T-helper 17 cell (primary cell): ENCODE measurements around the gene PHLDA1. TPM values are rescaled to one million over a fixed set of nuclear protein-coding genes. Genes with fewer than 3 reads are reported as not detected.
"Not testable (repeated sequence)": the region's sequence is repeated elsewhere in the genome, so short reads cannot be mapped to it uniquely, and the experiment has no call there.

ENCODE experiments used
- ATAC-seq: fragments of 150-1000 bp; cut with Tn5 transposase; 2 replicates; pipeline ENCODE4 v1.10.0; 2021; ENCODE audit warnings: mild to moderate bottlenecking, moderate library complexity
- DNase-seq, 3 donors: peaks; one replicate each; pipeline versions ENCODE4 v3.0.0 to v3.0.0-alpha.2; 2020 to 2021
- H3K9me3 ChIP-seq: one replicate; pipeline ENCODE4 v1.7.0; 2013; ENCODE audit warnings: low read length, mild to moderate bottlenecking; ENCODE audit not compliant: control insufficient read depth, poor library complexity, severe bottlenecking
- H3K27ac Mint-ChIP-seq: one replicate; pipeline ENCODE4 v1.8.0; 2022; ENCODE audit warnings: mild to moderate bottlenecking, moderate library complexity, mixed read lengths
- H3K27me3 Mint-ChIP-seq: one replicate; pipeline ENCODE4 v1.8.0; 2022; ENCODE audit warnings: mixed read lengths
- H3K36me3 Mint-ChIP-seq: one replicate; pipeline ENCODE4 v1.8.0; 2022; ENCODE audit warnings: low read depth, mixed read lengths
- H3K4me1 Mint-ChIP-seq: one replicate; pipeline ENCODE4 v1.8.0; 2022; ENCODE audit warnings: mild to moderate bottlenecking, mixed read lengths
- H3K4me3 Mint-ChIP-seq: one replicate; pipeline ENCODE4 v1.8.0; 2022; ENCODE audit warnings: mild to moderate bottlenecking, moderate library complexity, mixed read lengths
- total RNA-seq, 4 donors: library from RNA in 2 of 4; stranded (reverse) in 2 of 4; gene quantifications; one replicate each; pipeline ENCODE4 v1.2.3 and lab custom pipeline; 2022 to 2026

The PHLDA1 gene
- total RNA-seq, 2 donors from 2014 or later, result 22.2 to 23.6 TPM

DNA sequence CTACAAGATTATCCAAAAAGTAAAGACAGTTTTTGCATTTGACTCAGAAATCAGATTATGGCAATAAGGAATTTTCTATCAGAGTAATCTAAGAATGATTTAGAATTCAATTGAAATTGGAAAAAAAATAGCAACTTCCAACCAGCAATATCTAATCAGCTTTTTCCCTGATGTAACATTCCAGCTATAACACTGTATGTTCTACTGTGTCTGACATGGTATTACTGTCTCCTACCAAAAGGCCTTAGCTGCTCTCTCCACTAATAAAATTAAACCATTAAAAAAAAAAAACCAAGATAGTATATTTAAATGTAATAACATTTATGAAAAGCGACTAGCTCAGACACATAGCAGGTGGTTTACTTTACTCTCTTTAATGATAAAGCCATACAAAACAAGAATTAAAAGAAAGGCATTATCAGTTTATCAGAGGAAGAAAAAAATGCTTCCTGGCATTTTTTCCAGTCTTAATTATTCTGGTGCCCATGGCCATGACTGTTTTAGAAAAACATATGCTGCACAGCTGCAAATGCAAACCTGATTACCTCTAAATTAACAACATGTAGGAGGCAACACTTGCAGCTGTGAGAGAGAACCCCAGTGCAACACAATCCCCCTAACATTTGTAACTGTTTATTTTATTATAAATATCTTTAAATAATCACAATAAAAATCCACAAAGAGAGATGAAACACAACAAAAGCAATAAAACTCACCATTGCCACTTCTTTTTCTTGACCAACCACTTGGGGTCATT lies 28.8 kb downstream of the PHLDA1 start:
- ATAC-seq (no peak), DNase-seq (no peak)
- Mint-ChIP-seq H3K36me3 (no peaks in the 10 kb centered on the region), H3K4me1 (peaks cover 3% of the 10 kb centered on the region), H3K27me3 (no peaks in the 10 kb centered on the region), H3K27ac (no peak overlapping the region), H3K4me3 (no peak overlapping the region)
- no peaks in the 10 kb centered on the region for H3K9me3 ChIP-seq

DNA sequence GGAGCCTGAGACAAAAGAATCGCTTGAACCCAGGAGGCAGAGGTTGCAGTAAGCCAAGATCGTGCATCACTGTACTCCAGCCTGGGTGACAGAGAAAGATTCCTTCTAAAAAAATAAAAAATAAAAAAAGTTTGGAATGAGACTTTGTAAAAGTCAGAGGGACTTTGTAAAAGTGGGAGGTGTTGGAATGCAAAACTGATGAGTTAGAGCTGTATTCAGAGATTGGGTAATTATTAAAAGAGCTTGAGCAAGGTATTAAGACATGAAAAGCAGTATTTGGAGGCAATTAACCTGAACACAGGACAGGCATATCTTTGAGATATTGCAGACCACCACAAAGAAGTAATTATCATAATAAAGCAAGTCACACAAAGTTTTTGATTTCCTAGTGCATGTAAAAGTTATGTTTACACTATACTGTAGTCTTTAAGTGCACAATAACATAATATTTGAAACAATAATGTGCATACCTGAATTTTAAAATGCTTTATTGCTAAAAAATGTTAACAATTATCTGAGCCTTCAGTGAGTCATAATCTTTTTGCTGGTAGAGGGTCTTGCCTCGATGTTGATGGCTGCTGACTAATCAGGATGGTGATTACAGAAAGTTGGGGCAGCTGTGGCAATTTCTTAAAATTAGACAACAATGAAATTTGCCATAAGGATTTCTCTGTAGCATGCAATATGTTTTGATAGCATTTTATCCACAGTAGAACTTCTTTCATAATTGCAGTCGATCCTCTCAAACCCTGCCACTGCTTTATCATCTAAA lies 33.1 kb downstream of the PHLDA1 start:
- H3K4me1 Mint-ChIP-seq, result peaks cover 8% of the 10 kb centered on the region
- ATAC-seq (no peak), DNase-seq (no peak)
- no peaks in the 10 kb centered on the region for H3K27me3 Mint-ChIP-seq
- H3K4me3 Mint-ChIP-seq, result no peak overlapping the region
- H3K36me3 Mint-ChIP-seq, result no peaks in the 10 kb centered on the region
- H3K27ac Mint-ChIP-seq, result no peak overlapping the region
- no peaks in the 10 kb centered on the region for H3K9me3 ChIP-seq

DNA sequence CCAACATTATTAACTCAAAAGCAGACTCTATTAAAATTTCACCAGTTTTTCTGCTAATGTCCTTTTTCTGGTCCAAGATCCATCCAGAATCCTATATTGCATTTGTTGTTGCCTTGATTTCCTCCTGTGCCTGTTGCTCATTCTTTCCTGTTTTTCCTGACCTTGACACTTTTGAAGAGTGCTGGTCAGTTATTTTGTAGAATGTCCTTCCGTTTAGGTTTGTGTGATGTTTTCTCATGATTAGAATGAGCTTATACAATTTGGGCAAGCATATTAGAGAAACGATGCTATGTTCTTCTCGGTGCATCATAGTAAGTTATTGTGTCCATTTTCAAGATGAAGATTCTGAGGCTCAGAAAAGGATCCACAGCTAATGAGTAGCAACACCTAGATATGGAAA lies 33.9 kb downstream of the PHLDA1 start:
- H3K36me3 Mint-ChIP-seq, result no peaks in the 10 kb centered on the region
- ATAC-seq, result no peak

DNA sequence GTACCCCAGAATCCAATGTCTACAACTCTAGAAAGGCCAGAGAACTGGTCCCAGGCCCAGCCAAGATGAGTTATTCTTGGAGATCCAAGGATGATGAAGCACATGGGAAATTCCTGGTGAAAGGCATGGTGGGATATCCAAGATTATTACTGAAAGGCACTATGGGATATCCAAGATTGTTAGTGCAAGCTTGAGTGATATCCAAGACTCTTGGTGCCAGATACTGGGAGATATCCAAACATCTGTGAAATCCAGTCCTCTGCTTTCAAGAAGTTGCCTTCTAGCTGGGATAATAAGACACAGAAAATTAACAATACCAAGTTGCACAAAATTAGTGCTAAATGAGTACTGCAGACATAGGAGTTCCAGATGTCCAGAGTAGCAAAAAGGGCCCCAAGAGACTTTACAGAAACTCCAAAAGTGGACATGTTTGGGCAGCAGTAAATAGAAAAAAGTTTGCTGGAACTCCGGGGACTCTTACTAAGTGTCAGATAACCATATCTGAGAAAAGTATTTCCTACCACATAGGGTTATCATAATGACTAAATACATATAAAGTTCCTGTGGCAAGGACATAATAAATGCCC lies 34.6 kb downstream of the PHLDA1 start:
- ATAC-seq (no peak), DNase-seq (no peak)
- no peaks in the 10 kb centered on the region for H3K9me3 ChIP-seq
- Mint-ChIP-seq H3K27ac (no peak overlapping the region), H3K4me3 (no peak overlapping the region), H3K27me3 (peaks cover 3% of the 10 kb centered on the region), H3K4me1 (peaks cover 8% of the 10 kb centered on the region), H3K36me3 (no peaks in the 10 kb centered on the region)

More for the DNA sequence above, 33.9 kb downstream of the PHLDA1 start:
- Mint-ChIP-seq H3K27me3 (no peaks in the 10 kb centered on the region), H3K4me3 (no peak overlapping the region), H3K27ac (no peak overlapping the region), H3K4me1 (peaks cover 8% of the 10 kb centered on the region)
- no peak for DNase-seq
- H3K9me3 ChIP-seq, result no peaks in the 10 kb centered on the region

- H3K4me1 Mint-ChIP-seq, result peaks cover 8% of the 10 kb centered on the region
- H3K27ac Mint-ChIP-seq, result no peak overlapping the region
- H3K36me3 Mint-ChIP-seq, result no peaks in the 10 kb centered on the region
- DNase-seq (no peak), ATAC-seq (no peak)
- H3K9me3 ChIP-seq, result no peaks in the 10 kb centered on the region
- H3K27me3 Mint-ChIP-seq, result peaks cover 5% of the 10 kb centered on the region
- H3K4me3 Mint-ChIP-seq, result no peak overlapping the region
Observed at GRCh38 chr12:75995691-75996090, 35.9 kb downstream of the PHLDA1 start.

DNA sequence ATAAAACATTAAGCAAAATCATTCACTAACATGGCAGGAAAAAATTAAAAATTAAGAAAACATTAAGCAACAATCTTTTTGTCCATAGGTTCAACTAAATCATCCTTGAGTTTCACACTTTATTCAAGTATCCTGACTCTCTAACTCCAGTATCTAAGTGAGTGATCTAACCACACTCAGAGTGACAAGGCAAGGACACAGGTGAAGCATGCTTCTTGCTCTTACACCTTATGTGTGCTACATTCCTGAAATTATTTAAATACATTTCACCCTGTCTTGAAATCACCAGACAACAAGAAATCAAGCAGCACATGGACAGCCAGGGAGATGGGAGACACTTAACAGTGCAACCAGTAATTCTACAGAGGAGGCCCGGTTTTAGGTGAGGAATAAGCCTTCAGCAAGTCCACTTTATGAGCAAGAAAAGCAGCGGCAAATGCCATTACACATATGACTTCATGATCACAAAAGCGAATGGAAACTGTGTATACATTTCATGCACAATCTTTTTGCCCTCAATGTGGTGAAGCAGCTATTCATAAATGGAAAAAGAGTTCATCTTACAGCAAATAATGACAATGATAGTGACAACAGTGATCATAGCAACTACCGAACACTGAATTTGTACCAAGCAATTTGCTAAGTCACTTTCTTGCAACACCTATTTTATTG lies 37.4 kb downstream of the PHLDA1 start:
- H3K4me3 Mint-ChIP-seq, result no peak overlapping the region

GRCh38 chr12:75991753-75992152 lies 39.8 kb downstream of the PHLDA1 start:
- H3K4me3 Mint-ChIP-seq, result no peak overlapping the region
- ATAC-seq, result no peak
- no peaks in the 10 kb centered on the region for H3K36me3 Mint-ChIP-seq
- peaks cover 9% of the 10 kb centered on the region for H3K27me3 Mint-ChIP-seq
- H3K4me1 Mint-ChIP-seq, result peaks cover 5% of the 10 kb centered on the region
- H3K27ac Mint-ChIP-seq, result no peak overlapping the region
- no peaks in the 10 kb centered on the region for H3K9me3 ChIP-seq
- DNase-seq, result no peak

More for the DNA sequence above, 37.4 kb downstream of the PHLDA1 start:
- Mint-ChIP-seq H3K27ac (peak overlapping the region; percentile 65), H3K36me3 (no peaks in the 10 kb centered on the region), H3K4me1 (peaks cover 5% of the 10 kb centered on the region), H3K27me3 (peaks cover 9% of the 10 kb centered on the region)
- DNase-seq (no peak), ATAC-seq (no peak)
- no peaks in the 10 kb centered on the region for H3K9me3 ChIP-seq

- no peak for DNase-seq
- Mint-ChIP-seq H3K36me3 (no peaks in the 10 kb centered on the region), H3K4me3 (no peak overlapping the region), H3K27ac (no peak overlapping the region), H3K4me1 (peaks cover 12% of the 10 kb centered on the region), H3K27me3 (peaks cover 9% of the 10 kb centered on the region)
- ATAC-seq, result no peak
- H3K9me3 ChIP-seq, result no peaks in the 10 kb centered on the region
Observed at GRCh38 chr12:75990189-75990912, 41.2 kb downstream of the PHLDA1 start.

DNA sequence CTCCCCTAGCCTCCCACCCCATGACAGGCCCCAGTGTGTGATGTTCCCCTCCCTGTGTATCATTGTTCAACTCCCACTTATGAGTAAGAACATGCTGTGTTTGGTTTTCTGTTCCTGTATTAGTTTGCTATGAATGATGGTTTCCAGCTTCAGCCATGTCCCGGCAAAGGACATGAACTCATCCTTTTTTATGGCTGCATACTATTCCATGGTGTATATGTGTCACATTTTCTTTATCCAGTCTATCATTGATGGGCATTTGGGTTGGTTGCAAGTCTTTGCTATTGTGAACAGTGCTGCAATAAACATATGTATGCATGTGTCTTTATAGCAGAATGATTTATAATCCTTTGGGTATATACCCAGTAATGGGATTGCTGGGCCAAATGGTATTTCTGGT lies 43.9 kb downstream of the PHLDA1 start:
- not testable (repeated sequence) for ATAC-seq, H3K36me3 Mint-ChIP-seq, DNase-seq, H3K27ac Mint-ChIP-seq, H3K4me3 Mint-ChIP-seq, H3K9me3 ChIP-seq, H3K27me3 Mint-ChIP-seq
- H3K4me1 Mint-ChIP-seq, result peaks cover 28% of the 10 kb centered on the region

DNA sequence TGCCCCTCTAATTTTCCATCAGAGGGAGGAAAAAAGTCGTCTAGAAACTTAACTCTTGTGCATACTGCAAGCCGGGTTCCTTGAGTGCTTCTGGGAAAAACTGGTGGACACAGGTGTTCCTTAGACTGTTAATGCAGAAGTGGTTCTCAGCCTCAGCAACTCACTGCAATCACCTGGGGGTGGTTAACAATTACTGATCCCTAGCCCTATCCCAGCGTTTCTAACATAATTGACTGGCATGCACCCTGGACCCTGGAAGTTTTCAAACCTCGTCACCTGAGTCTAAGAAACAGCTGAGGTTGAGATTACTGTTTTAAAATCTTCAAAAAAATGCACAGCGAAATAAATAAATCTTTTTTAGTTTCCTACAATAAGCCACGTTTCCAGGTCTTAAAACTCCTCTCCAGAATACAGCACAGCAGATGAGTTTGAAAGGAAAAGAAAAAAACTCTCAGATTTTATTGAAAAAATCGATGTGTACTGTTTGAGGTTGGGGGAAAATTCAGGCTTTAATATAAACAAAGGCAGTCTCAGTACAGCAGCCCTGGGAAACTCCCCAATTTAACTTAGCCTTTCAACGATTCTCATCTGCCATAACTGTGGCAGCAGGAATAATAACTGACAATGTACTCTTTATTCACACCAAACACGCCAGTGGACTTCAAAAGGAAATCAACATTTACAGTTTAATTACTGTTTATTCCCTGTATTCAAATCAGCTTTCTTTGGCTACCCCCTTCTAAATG lies 45.4 kb downstream of the PHLDA1 start:
- no peak overlapping the region for H3K4me3 Mint-ChIP-seq
- DNase-seq, result no peak
- peaks cover 31% of the 10 kb centered on the region for H3K4me1 Mint-ChIP-seq
- no peaks in the 10 kb centered on the region for H3K9me3 ChIP-seq
- ATAC-seq, result peak; percentile 71
- H3K27me3 Mint-ChIP-seq, result peaks cover 5% of the 10 kb centered on the region
- H3K27ac Mint-ChIP-seq, result peak overlapping the region; percentile 73
- no peaks in the 10 kb centered on the region for H3K36me3 Mint-ChIP-seq

GRCh38 chr12:75985566-75985965 lies 46.0 kb downstream of the PHLDA1 start:
- no peak for DNase-seq
- H3K9me3 ChIP-seq, result no peaks in the 10 kb centered on the region
- Mint-ChIP-seq H3K27ac (peak overlapping the region; percentile 73), H3K4me3 (no peak overlapping the region), H3K27me3 (peaks cover 5% of the 10 kb centered on the region), H3K36me3 (no peaks in the 10 kb centered on the region), H3K4me1 (peaks cover 34% of the 10 kb centered on the region)
- ATAC-seq, result no peak

DNA sequence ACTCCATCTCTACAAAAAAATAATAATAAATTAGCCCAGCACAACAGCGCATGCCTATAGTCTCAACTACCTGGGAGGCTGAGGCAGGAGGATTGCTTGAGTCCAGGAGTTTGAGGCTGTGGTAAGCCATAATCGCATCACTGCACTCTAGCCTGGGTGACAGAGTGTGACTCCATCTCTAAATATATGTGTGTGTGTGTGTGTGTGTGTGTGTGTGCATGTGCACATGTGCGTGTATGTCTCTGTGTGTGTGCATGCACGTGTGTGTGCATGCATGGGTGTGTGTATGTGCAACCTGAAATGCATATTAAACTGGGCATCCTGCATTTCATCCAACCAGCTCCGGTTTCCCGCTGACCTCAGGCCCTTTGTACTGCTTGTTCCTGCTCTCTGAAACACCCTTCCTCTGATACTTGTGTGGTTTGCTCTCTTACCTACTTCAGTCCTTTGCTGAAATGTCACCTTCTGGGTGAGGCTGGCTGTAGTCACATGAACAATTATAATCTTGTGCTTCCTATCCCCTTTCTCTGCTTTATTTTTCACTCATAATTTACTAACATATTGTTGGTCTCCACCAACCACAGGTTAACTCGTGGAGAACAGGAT lies 46.9 kb downstream of the PHLDA1 start:
- H3K4me1 Mint-ChIP-seq, result peaks cover 34% of the 10 kb centered on the region
- no peaks in the 10 kb centered on the region for H3K9me3 ChIP-seq
- no peaks in the 10 kb centered on the region for H3K27me3 Mint-ChIP-seq
- peak overlapping the region; percentile 73 for H3K27ac Mint-ChIP-seq
- ATAC-seq (peak; percentile 50), DNase-seq (no peak)
- H3K4me3 Mint-ChIP-seq, result peak overlapping the region; percentile 13
- no peaks in the 10 kb centered on the region for H3K36me3 Mint-ChIP-seq
